GM21526 (cell line): Measurements from ENCODE around the gene LRRC1.
A peak's percentile ranks its signal among the peaks of the same experiment; 100 is the strongest.

ENCODE experiments used
- ATAC-seq: cut with Tn5 transposase; IDR thresholded peaks from one replicate; pipeline ENCODE4 v1.9.1; 2021; ENCODE audit warnings: moderate library complexity; ENCODE audit not compliant: unreplicated experiment, low FRiP score

Gene LRRC1

GRCh38 chr6:53947780-53948179 is 153.0 kb downstream of the LRRC1 start:
- ATAC-seq: no peak

GRCh38 chr6:53951383-53951782 is 156.6 kb downstream of the LRRC1 start:
- no peak for ATAC-seq

GRCh38 chr6:53956068-53956711 is 161.4 kb downstream of the LRRC1 start:
- ATAC-seq: peak; percentile 64

- ATAC-seq: no peak
Measured at GRCh38 chr6:53956804-53957203, 162.0 kb downstream of the LRRC1 start.

- no peak for ATAC-seq
Measured at GRCh38 chr6:53959717-53960116, 164.9 kb downstream of the LRRC1 start.

GRCh38 chr6:53960311-53960710 is 165.5 kb downstream of the LRRC1 start:
- ATAC-seq: no peak

GRCh38 chr6:53961679-53962370 is 167.0 kb downstream of the LRRC1 start:
- no peak for ATAC-seq

- ATAC-seq: no peak
Measured at GRCh38 chr6:53962646-53963045, 167.8 kb downstream of the LRRC1 start.

GRCh38 chr6:53967415-53967814 is 172.6 kb downstream of the LRRC1 start:
- no peak for ATAC-seq
